Sigmoid colon (tissue), 4 donors: ENCODE measurements around the gene ZNF17.

ENCODE experiments used
- CTCF ChIP-seq, 4 experiments: fragments of 450-650 bp in 3 of 4; fragments of 200-600 bp in 1 of 4; IDR thresholded peaks; one replicate each; pipeline ENCODE4 v1.5.1; 2016 to 2019; ENCODE audit warnings: antibody characterized with exemption in 4 of 4, mild to moderate bottlenecking in 3 of 4, moderate library complexity in 2 of 4
- POLR2A ChIP-seq, 2 donors: fragments of 450-650 bp; IDR thresholded peaks; one replicate each; pipeline ENCODE4 v1.6.1; 2016; ENCODE audit warnings: antibody characterized with exemption in 2 of 2, mild to moderate bottlenecking in 2 of 2, moderate library complexity in 2 of 2
- POLR2AphosphoS5 ChIP-seq, 4 donors: sonication (generic); formaldehyde crosslinking; IDR thresholded peaks; one replicate each; pipeline ENCODE4 v1.6.1; 2017; ENCODE audit warnings: antibody characterized with exemption in 4 of 4

GRCh38 chr19:57366776-57367175 lies 44.2 kb upstream of the ZNF17 start:
- no peak for TF ChIP-seq CTCF (IDR thresholded peaks at IDR 0.05)
- TF ChIP-seq POLR2AphosphoS5 (IDR thresholded peaks at IDR 0.05) = no peak
- TF ChIP-seq POLR2A (IDR thresholded peaks at IDR 0.05) = no peak
